ENCODE measurements around the gene SAMD3. TPM values are rescaled to one million over a fixed set of nuclear protein-coding genes. Genes with fewer than 3 reads are reported as not detected.
"Not testable (repeated sequence)": the region's sequence is repeated elsewhere in the genome, so short reads cannot be mapped to it uniquely, and the experiment has no call there.

SAMD3 gene
- polyA plus RNA-seq, 4 donors = 0.24 to 3.1 (median 2.4) TPM

DNA sequence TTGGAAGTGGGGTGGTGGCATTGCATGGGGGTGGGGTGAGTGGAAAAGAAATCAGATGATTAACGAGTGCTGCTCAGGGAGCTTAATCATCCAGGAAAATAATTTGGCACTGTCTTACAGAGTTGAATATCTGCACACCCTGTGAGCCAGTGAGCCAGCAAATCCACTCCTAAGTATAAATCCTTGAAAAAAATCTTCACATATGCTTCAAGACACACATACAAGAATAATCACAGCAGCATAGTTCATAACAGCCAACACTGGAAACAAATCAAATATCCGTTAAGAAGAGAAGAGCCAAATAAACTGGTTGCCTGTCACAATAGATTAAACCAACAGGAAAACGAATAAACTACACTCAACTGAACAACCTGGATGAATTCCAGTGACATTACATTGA lies 62.8 kb downstream of the SAMD3 start:
- H3K36me3 ChIP-seq (ENCODE audit: control insufficient read depth in 3 of 3, insufficient read depth in 2 of 3, low read depth in 1 of 3, low read length in 3 of 3) = no peaks in the 10 kb centered on the region
- DNase-seq (no peak), FAIRE-seq (no peak)
- H3K27me3 ChIP-seq (ENCODE audit: control insufficient read depth in 3 of 3, insufficient read depth in 3 of 3, low read length in 3 of 3) = no peaks in the 10 kb centered on the region
- WGBS, 3 donors = 57 to 71% (median 64%) methylated on average over 3 of the region's 3 CpGs
- no peak overlapping the region for H3K27ac ChIP-seq (ENCODE audit: low read depth in 1 of 3, low read length in 2 of 3)
- no peaks in the 10 kb centered on the region for H3K4me1 ChIP-seq (ENCODE audit: control insufficient read depth in 3 of 3, insufficient read depth in 2 of 3, low read depth in 1 of 3, low read length in 2 of 3)
- H3K9me3 ChIP-seq (ENCODE audit: control insufficient read depth in 2 of 2, insufficient read depth in 1 of 2, low read depth in 1 of 2, low read length in 1 of 2) = peaks cover 0 to 5% of the 10 kb centered on the region in 2 donors
- no peak overlapping the region for H3K4me3 ChIP-seq (ENCODE audit: low read depth in 1 of 3, low read length in 3 of 3)

DNA sequence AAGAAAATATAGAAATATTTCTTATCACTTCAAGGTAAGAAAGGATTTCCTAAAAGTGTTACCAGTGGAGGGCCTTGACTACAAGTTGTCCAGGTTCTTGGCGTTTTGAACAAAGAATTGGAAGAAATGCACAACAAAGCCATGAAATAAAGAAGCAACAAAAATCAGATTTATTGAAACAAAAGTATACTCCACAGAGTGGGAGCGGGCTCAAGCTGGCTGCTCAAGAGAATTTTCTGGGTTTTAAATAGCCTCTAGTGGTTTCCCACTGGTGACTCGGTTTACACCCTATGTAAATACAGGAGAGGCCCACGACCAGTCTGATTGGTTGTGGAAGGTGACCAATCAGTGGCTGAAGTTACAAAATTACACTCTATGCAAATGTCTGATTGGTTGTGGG lies 64.2 kb downstream of the SAMD3 start:
- DNase-seq = no peak
- no peaks in the 10 kb centered on the region for H3K27me3 ChIP-seq (ENCODE audit: control insufficient read depth in 3 of 3, insufficient read depth in 3 of 3, low read length in 3 of 3)
- no peaks in the 10 kb centered on the region for H3K4me1 ChIP-seq (ENCODE audit: control insufficient read depth in 3 of 3, insufficient read depth in 2 of 3, low read depth in 1 of 3, low read length in 2 of 3)
- no peak for FAIRE-seq
- H3K36me3 ChIP-seq (ENCODE audit: control insufficient read depth in 3 of 3, insufficient read depth in 2 of 3, low read depth in 1 of 3, low read length in 3 of 3) = no peaks in the 10 kb centered on the region
- H3K9me3 ChIP-seq (ENCODE audit: control insufficient read depth in 2 of 2, insufficient read depth in 1 of 2, low read depth in 1 of 2, low read length in 1 of 2) = peaks cover 0 to 5% of the 10 kb centered on the region in 2 donors
- H3K4me3 ChIP-seq (ENCODE audit: low read depth in 1 of 3, low read length in 3 of 3) = no peak overlapping the region
- 90 to 95% (median 93%) methylated on average over 4 of the region's 4 CpGs for WGBS, 3 donors
- no peak overlapping the region for H3K27ac ChIP-seq (ENCODE audit: low read depth in 1 of 3, low read length in 2 of 3)

DNA sequence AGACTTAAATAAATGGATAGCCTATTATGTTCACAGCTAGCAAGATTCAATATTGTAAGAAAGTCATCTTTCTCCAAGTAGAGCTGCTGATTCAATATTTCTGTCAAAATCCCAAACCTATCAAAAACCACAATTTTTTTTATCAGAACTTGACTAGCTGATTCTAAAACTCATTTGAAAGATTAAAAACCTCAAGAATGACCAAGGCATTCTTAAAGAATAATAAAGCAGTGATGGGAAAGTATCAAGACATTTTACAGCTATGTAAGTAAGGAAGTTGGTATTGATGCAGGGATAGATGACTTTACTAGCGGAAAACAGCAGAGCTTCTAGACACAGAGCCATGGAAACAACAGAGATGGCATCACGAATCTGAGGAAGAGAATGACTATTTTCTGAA lies 64.7 kb downstream of the SAMD3 start:
- no peaks in the 10 kb centered on the region for H3K4me1 ChIP-seq (ENCODE audit: control insufficient read depth in 3 of 3, insufficient read depth in 2 of 3, low read depth in 1 of 3, low read length in 2 of 3)
- H3K4me3 ChIP-seq (ENCODE audit: low read depth in 1 of 3, low read length in 3 of 3) = no peak overlapping the region
- FAIRE-seq (no peak), DNase-seq (no peak)
- H3K27me3 ChIP-seq (ENCODE audit: control insufficient read depth in 3 of 3, insufficient read depth in 3 of 3, low read length in 3 of 3) = no peaks in the 10 kb centered on the region
- WGBS, 3 donors = 84 to 88% (median 86%) methylated on average over 2 of the region's 2 CpGs
- peaks cover 0 to 5% of the 10 kb centered on the region in 2 donors for H3K9me3 ChIP-seq (ENCODE audit: control insufficient read depth in 2 of 2, insufficient read depth in 1 of 2, low read depth in 1 of 2, low read length in 1 of 2)
- H3K27ac ChIP-seq (ENCODE audit: low read depth in 1 of 3, low read length in 2 of 3) = no peak overlapping the region
- no peaks in the 10 kb centered on the region for H3K36me3 ChIP-seq (ENCODE audit: control insufficient read depth in 3 of 3, insufficient read depth in 2 of 3, low read depth in 1 of 3, low read length in 3 of 3)

DNA sequence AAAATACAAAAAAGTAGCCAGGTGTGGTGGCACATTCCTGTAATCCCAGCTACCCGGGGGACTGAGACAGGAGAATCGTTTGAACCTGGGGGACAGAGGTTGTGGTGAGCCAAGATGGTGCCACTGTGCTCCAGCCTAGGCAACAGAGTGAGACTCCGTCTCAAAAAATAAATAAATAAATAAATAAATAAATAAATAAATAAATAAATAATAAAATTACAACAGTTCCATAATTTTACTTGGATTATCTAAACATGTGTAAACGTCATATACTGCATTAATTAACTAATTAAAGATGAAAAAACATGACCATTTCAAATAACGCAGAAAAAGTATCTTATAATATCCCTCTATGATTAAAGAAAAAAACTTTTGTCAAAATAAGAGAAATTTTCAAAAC lies 65.8 kb downstream of the SAMD3 start:
- no peaks in the 10 kb centered on the region for H3K27me3 ChIP-seq (ENCODE audit: control insufficient read depth in 3 of 3, insufficient read depth in 3 of 3, low read length in 3 of 3)
- 95 to 99% (median 96%) methylated on average over 5 of the region's 5 CpGs for WGBS, 3 donors
- DNase-seq (no peak), FAIRE-seq (no peak)
- H3K4me1 ChIP-seq (ENCODE audit: control insufficient read depth in 3 of 3, insufficient read depth in 2 of 3, low read depth in 1 of 3, low read length in 2 of 3) = no peaks in the 10 kb centered on the region
- no peak overlapping the region for H3K4me3 ChIP-seq (ENCODE audit: low read depth in 1 of 3, low read length in 3 of 3)
- H3K36me3 ChIP-seq (ENCODE audit: control insufficient read depth in 3 of 3, insufficient read depth in 2 of 3, low read depth in 1 of 3, low read length in 3 of 3) = no peaks in the 10 kb centered on the region
- peaks cover 0 to 5% of the 10 kb centered on the region in 2 donors for H3K9me3 ChIP-seq (ENCODE audit: control insufficient read depth in 2 of 2, insufficient read depth in 1 of 2, low read depth in 1 of 2, low read length in 1 of 2)
- no peak overlapping the region for H3K27ac ChIP-seq (ENCODE audit: low read depth in 1 of 3, low read length in 2 of 3)

DNA sequence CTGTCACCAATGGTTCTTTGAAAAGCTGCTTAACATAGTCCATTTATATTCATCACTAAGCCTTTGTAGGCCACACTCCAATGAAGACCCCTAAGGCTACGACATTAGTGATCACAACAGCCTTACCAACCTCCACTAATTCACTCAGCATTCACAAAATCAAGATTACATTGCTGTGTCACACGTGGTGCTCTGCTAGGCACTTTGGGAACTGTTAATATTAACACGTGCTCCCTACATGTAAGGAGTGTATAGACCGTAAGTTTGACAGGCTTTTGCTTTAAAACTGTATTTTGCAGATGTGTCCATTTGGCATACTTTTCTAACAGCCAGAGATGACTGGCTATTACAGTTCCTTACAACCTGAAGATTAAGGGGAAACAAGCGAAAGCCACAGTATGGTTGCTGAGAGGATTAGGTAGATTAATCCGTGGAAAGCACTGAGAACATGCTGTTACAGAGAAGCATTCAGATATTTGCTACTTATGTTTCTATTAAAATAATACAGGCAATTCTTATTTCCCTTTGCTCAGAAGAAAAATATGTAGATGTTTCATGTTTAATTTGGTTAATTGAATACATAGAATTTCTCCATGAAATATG lies 69.7 kb downstream of the SAMD3 start:
- H3K4me1 ChIP-seq (ENCODE audit: control insufficient read depth in 3 of 3, insufficient read depth in 2 of 3, low read depth in 1 of 3, low read length in 2 of 3) = no peaks in the 10 kb centered on the region
- no peak for DNase-seq
- H3K27ac ChIP-seq (ENCODE audit: low read depth in 1 of 3, low read length in 2 of 3) = no peak overlapping the region
- H3K36me3 ChIP-seq (ENCODE audit: control insufficient read depth in 3 of 3, insufficient read depth in 2 of 3, low read depth in 1 of 3, low read length in 3 of 3) = no peaks in the 10 kb centered on the region
- no peaks in the 10 kb centered on the region for H3K9me3 ChIP-seq (ENCODE audit: control insufficient read depth in 2 of 2, insufficient read depth in 1 of 2, low read depth in 1 of 2, low read length in 1 of 2)
- WGBS, 3 donors = 88 to 92% (median 91%) methylated on average over 6 of the region's 6 CpGs
- FAIRE-seq = no peak
- no peak overlapping the region for H3K4me3 ChIP-seq (ENCODE audit: low read depth in 1 of 3, low read length in 3 of 3)
- no peaks in the 10 kb centered on the region for H3K27me3 ChIP-seq (ENCODE audit: control insufficient read depth in 3 of 3, insufficient read depth in 3 of 3, low read length in 3 of 3)

DNA sequence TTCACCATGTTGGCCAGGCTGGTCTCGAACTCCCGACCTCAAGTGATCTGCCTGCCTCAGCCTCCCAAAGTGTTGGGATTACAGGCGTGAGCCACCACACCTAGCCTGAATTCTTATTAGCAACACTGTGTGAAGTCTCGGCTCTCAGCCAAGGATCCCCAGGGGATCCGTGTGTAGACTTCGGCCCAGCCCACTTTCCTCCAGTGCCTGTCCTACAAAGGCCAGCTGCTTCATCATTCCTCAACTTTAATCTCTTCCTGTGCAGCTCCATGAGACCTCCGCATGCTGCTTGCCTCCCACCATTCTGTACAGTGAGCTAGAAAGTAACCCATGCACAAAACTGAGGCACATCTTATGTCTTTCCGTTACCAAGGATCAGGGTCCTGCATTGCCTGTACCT lies 71.8 kb downstream of the SAMD3 start:
- H3K27ac ChIP-seq (ENCODE audit: low read depth in 1 of 3, low read length in 2 of 3) = no peak overlapping the region
- FAIRE-seq (no peak), DNase-seq (no peak)
- H3K9me3 ChIP-seq (ENCODE audit: control insufficient read depth in 2 of 2, insufficient read depth in 1 of 2, low read depth in 1 of 2, low read length in 1 of 2) = no peaks in the 10 kb centered on the region
- 78 to 80% (median 78%) methylated on average over 6 to 8 of the region's 8 CpGs for WGBS, 3 donors
- H3K27me3 ChIP-seq (ENCODE audit: control insufficient read depth in 3 of 3, insufficient read depth in 3 of 3, low read length in 3 of 3) = no peaks in the 10 kb centered on the region
- H3K4me1 ChIP-seq (ENCODE audit: control insufficient read depth in 3 of 3, insufficient read depth in 2 of 3, low read depth in 1 of 3, low read length in 2 of 3) = no peaks in the 10 kb centered on the region
- H3K36me3 ChIP-seq (ENCODE audit: control insufficient read depth in 3 of 3, insufficient read depth in 2 of 3, low read depth in 1 of 3, low read length in 3 of 3) = no peaks in the 10 kb centered on the region
- H3K4me3 ChIP-seq (ENCODE audit: low read depth in 1 of 3, low read length in 3 of 3) = no peak overlapping the region

DNA sequence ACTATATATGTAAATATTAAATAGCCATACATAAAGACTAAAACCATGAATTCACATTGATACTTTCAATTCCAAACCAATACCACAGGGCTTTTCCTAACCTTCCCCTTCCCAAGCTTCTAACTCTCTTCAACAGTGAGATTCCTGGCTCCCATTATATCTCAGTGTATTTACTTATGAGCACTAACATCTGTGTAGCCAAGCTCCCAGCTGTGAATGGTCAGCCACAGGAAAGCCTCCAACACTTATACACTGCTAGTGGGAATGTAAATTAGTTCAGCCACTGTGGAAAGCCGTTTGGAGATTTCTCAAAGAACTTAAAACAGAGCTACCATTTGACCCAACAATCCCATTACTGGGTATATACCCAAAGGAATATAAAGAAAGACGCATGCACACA lies 73.7 kb downstream of the SAMD3 start:
- 70 to 97% (median 93%) methylated on average over 2 of the region's 2 CpGs for WGBS, 3 donors
- H3K9me3 ChIP-seq (ENCODE audit: control insufficient read depth in 2 of 2, insufficient read depth in 1 of 2, low read depth in 1 of 2, low read length in 1 of 2); DNase-seq; H3K4me3 ChIP-seq (ENCODE audit: low read depth in 1 of 3, low read length in 3 of 3); H3K27ac ChIP-seq (ENCODE audit: low read depth in 1 of 3, low read length in 2 of 3); H3K27me3 ChIP-seq (ENCODE audit: control insufficient read depth in 3 of 3, insufficient read depth in 3 of 3, low read length in 3 of 3); FAIRE-seq; H3K4me1 ChIP-seq (ENCODE audit: control insufficient read depth in 3 of 3, insufficient read depth in 2 of 3, low read depth in 1 of 3, low read length in 2 of 3); H3K36me3 ChIP-seq (ENCODE audit: control insufficient read depth in 3 of 3, insufficient read depth in 2 of 3, low read depth in 1 of 3, low read length in 3 of 3): not testable (repeated sequence)

DNA sequence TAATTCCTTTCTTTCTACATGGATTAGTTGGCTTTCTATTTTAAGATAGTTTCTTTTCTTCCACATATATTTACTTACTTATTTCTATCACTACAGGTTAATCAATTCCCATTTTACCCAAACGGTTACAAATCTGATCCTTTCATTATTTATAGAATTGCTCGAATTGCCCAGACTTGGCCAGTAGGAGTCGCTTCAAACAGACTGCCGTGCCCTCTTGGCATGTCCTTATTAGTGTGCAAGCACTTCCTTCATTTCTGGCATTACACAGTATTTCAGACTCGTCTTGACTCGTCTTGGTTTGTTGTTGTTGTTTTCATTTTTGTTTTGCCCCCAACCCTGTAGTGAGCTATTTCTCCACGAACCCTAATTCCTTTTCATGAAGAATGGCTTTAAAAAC lies 74.6 kb downstream of the SAMD3 start:
- no peak for DNase-seq
- FAIRE-seq = no peak
- H3K9me3 ChIP-seq (ENCODE audit: control insufficient read depth in 2 of 2, insufficient read depth in 1 of 2, low read depth in 1 of 2, low read length in 1 of 2) = no peaks in the 10 kb centered on the region
- WGBS, 3 donors = 81 to 90% (median 85%) methylated on average over 7 of the region's 7 CpGs
- no peak overlapping the region for H3K27ac ChIP-seq (ENCODE audit: low read depth in 1 of 3, low read length in 2 of 3)
- peaks cover 0 to 3% (median 0%) of the 10 kb centered on the region in 3 donors for H3K36me3 ChIP-seq (ENCODE audit: control insufficient read depth in 3 of 3, insufficient read depth in 2 of 3, low read depth in 1 of 3, low read length in 3 of 3)
- H3K27me3 ChIP-seq (ENCODE audit: control insufficient read depth in 3 of 3, insufficient read depth in 3 of 3, low read length in 3 of 3) = no peaks in the 10 kb centered on the region
- no peak overlapping the region for H3K4me3 ChIP-seq (ENCODE audit: low read depth in 1 of 3, low read length in 3 of 3)
- no peaks in the 10 kb centered on the region for H3K4me1 ChIP-seq (ENCODE audit: control insufficient read depth in 3 of 3, insufficient read depth in 2 of 3, low read depth in 1 of 3, low read length in 2 of 3)

DNA sequence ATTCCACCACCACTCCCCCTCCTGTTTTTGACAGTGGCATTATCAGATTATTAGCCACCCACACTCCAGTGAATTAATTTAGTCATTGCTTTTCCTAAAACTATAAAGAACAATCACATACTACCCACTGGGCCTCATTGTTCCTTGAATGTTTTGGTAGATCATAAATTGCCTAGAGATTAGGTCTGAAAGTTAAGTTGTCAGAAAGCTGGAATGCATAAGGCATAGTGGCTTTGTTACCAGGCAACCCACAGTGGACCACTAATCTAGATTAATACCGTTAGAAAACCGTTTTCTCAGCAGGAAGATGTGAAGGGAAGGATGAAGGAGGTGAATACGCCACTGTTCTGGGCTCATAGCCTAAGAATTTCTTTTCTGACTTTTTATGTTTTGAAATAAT lies 75.6 kb downstream of the SAMD3 start:
- WGBS, 3 donors = 82 to 87% (median 85%) methylated on average over 3 of the region's 3 CpGs
- DNase-seq (no peak), FAIRE-seq (no peak)
- Histone ChIP-seq H3K4me1 (ENCODE audit: control insufficient read depth in 3 of 3, insufficient read depth in 2 of 3, low read depth in 1 of 3, low read length in 2 of 3) (no peaks in the 10 kb centered on the region), H3K36me3 (ENCODE audit: control insufficient read depth in 3 of 3, insufficient read depth in 2 of 3, low read depth in 1 of 3, low read length in 3 of 3) (peaks cover 0 to 3% (median 0%) of the 10 kb centered on the region in 3 donors), H3K4me3 (ENCODE audit: low read depth in 1 of 3, low read length in 3 of 3) (no peak overlapping the region), H3K27me3 (ENCODE audit: control insufficient read depth in 3 of 3, insufficient read depth in 3 of 3, low read length in 3 of 3) (no peaks in the 10 kb centered on the region), H3K27ac (ENCODE audit: low read depth in 1 of 3, low read length in 2 of 3) (no peak overlapping the region), H3K9me3 (ENCODE audit: control insufficient read depth in 2 of 2, insufficient read depth in 1 of 2, low read depth in 1 of 2, low read length in 1 of 2) (no peaks in the 10 kb centered on the region)

All from small intestine (tissue), 7 donors.